Stimulated activated CD4-positive, alpha-beta T cell treated with anti-CD3 and anti-CD28 coated beads, Interleukin-4, amount 100 ng/mL, for 24 hours (primary cell): ENCODE results near the gene SMG7.
"Not testable (repeated sequence)": the region's sequence is repeated elsewhere in the genome, so short reads cannot be mapped to it uniquely, and the experiment has no call there.

Source experiments
- DNase-seq: peaks from one replicate; pipeline ENCODE4 v3.0.0-alpha.2; 2020

SMG7 gene

GRCh38 chr1:183472488-183473216 is at the start of gene SMG7:
Gene SMG7 (plus strand): TSS chr1:183472499. CDS start chr1:183472621, 122 bp downstream.
- peak; percentile 58 for DNase-seq

- no peak for DNase-seq
Observed at GRCh38 chr1:183423541-183423940, 48.8 kb upstream of the SMG7 start.

GRCh38 chr1:183424691-183425090 is 47.6 kb upstream of the SMG7 start:
- no peak for DNase-seq

GRCh38 chr1:183427591-183427990 is 44.7 kb upstream of the SMG7 start:
- DNase-seq: not testable (repeated sequence)

- no peak for DNase-seq
Observed at GRCh38 chr1:183431840-183432547, 40.3 kb upstream of the SMG7 start.

- no peak for DNase-seq
Observed at GRCh38 chr1:183432548-183432875, 39.8 kb upstream of the SMG7 start.

GRCh38 chr1:183433703-183434102 is 38.6 kb upstream of the SMG7 start:
- DNase-seq: no peak

- no peak for DNase-seq
Observed at GRCh38 chr1:183435497-183435896, 36.8 kb upstream of the SMG7 start.

- DNase-seq: no peak
Observed at GRCh38 chr1:183438060-183438459, 34.2 kb upstream of the SMG7 start.

GRCh38 chr1:183443011-183443410 is 29.3 kb upstream of the SMG7 start:
- DNase-seq: no peak

- DNase-seq: no peak
Observed at GRCh38 chr1:183443466-183443865, 28.8 kb upstream of the SMG7 start.

- no peak for DNase-seq
Observed at GRCh38 chr1:183444243-183444642, 28.1 kb upstream of the SMG7 start.

- no peak for DNase-seq
Observed at GRCh38 chr1:183449223-183449770, 23.0 kb upstream of the SMG7 start.

GRCh38 chr1:183450093-183450492 is 22.2 kb upstream of the SMG7 start:
- no peak for DNase-seq

GRCh38 chr1:183454377-183454776 is 17.9 kb upstream of the SMG7 start:
- no peak for DNase-seq

- no peak for DNase-seq
Observed at GRCh38 chr1:183456826-183457225, 15.5 kb upstream of the SMG7 start.

GRCh38 chr1:183457449-183457848 is 14.8 kb upstream of the SMG7 start:
- no peak for DNase-seq

GRCh38 chr1:183460596-183460995 is 11.7 kb upstream of the SMG7 start:
- no peak for DNase-seq

GRCh38 chr1:183461350-183461749 is 10.9 kb upstream of the SMG7 start:
- DNase-seq: no peak

- no peak for DNase-seq
Observed at GRCh38 chr1:183463566-183463965, 8.7 kb upstream of the SMG7 start.

- DNase-seq: no peak
Observed at GRCh38 chr1:183466781-183467180, 5.5 kb upstream of the SMG7 start.

- no peak for DNase-seq
Observed at GRCh38 chr1:183467687-183468086, 4.6 kb upstream of the SMG7 start.

- peak; percentile 91 for DNase-seq
Observed at GRCh38 chr1:183470147-183470960, 1.9 kb upstream of the SMG7 start.
